ENCODE data around the gene NT5E. TPM values are rescaled to one million over a fixed set of nuclear protein-coding genes. Genes with fewer than 3 reads are reported as not detected.

NT5E gene
- total RNA-seq, 1 donor from 2014 or later: 4.7 TPM

DNA sequence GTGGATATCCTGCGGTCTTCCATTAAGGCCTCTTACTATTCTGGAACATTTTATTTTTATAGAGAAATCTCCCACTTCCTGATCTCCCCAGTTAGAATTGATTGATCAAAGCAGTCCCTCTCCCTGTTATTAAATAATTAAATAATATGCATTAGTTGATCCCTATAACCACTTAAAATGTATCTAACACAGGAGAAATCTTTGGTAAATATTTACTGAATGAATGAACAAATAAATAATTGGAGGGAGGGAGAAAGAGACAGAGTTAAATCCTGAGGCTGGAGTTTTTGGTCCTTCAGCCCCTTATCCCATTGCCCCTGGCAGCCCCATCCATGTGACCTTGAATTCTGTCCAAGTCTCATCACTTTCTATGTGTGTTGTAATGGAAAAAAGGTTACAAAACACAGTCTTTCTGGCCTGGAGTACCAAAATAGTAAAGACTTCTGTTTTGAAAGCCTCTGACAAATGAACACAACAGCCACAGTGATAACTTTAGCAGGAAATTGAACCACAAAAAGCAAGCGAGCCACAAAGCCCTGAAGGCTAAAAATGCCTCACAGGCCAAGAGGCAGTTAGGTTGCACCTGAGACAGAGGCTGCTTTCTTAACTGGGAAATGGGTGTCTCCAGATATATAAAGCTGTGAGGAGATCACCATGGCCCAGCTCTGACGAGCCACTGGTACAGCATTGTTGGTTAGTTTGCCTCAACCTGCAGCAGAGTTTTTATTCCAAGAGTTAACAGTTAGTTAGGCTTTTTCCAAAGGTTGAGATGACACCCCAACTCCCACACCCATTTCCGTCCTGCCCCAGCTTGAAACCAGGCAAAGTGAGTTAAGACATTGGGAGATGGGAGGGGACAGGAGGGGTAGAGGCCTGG, 11.3 kb downstream of the NT5E start:
- DNase-seq: no peak

DNA sequence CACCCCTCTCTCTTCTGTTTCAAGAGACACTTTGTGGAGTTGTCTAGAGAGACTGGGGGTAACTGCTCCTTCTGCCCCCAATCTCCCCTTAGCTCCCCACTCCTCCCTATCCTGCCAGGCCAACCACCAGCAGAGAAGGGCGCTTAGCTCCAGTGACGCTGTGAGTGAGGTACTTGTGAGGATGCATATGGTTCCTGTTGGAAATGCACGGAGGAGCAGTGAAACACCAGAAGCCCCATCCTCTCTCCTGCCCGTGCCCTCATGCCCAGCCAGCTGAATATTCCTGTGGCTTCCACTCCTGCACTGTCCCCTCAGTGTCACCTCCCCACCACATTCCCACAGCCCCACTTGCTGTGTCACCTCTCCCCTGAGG, 11.9 kb downstream of the NT5E start:
- DNase-seq: no peak

DNA sequence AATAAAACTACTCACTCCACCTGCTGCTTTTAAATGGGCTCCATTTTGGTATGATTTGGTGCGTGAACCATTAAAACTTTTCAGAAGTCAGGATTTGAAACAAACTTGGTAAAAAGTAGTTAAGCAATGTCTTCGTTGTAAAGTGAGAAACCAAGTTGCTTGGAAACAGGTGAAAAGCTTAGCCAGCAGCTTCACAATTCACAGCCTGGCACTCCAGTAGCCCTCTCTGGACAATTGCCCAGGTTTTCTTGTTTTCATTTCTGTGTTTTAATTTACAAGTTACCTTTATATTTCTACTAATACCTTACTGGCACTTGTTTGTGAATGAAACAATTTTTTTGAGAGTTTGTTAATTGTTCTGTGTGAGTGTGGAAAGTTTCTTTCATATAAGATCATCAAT, 12.8 kb downstream of the NT5E start:
- no peak for DNase-seq

DNA sequence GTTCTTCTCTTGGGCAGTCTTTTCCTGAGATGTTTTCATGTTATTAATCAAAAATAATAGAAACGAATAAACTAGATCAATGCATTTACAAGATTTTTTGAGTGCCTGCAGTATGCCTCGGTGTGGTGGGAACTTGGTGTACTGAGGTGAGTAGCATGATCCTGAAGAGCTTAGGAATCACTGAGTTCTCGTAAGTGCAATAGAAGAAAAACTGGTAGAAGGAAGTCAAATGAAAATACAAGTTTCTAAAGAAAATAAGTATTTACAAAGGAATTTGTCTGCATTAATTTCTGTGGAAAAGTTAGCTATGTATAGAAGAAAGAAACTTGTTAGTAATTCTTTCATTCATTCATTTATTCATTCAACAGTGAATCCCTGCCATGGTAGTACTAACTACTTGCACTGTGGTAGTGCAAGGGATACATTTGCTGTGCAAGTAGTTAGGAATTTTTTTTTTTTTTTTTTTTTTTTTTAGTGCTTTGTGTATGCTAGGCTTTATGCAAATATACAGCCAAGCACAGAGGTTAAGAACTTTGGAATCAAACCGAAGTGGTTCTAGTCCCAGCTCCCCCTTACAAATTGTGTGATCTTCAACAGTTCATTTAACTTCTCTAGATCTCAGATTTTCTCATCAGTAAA, 13.9 kb downstream of the NT5E start:
- no peak for DNase-seq

DNA sequence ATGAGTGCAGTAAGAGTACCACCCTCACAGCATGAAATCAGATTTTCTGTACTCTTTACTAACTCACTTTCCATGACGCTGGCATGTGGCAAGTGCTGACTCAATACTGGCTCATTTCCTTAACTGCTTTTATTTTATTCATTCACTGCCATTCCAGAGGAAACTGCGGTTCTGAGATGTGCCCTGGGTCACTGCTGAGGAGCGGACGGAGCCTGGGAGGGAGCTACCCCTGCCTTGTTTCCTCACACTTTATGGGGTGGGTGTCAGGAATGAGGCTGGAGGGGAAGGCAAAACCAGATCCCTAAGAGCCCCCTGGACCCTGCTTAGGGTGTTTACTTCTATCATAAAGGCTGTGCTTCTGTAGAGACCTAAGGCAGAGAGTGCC, 14.4 kb downstream of the NT5E start:
- no peak for DNase-seq

DNA sequence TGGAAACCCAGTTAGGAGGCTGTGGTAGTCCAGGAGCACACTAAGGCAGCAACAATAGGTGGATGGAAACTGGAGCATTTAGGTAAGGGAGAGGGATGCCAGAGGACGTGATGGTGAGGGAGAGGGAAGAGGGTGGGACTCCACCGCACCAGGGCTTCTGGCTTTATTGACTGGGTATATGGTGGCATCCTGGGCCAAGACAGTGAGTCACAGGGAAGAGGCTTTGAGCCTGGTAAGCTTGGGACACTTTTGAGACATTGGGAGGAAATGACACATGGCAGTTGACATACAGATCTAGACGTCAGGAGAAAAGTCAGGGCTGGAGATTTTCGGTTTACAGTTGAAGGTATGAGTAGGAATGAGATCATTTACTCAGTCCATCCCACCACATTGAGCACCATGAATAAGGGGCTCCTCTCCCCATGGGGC, 14.9 kb downstream of the NT5E start:
- no peak for DNase-seq

DNA sequence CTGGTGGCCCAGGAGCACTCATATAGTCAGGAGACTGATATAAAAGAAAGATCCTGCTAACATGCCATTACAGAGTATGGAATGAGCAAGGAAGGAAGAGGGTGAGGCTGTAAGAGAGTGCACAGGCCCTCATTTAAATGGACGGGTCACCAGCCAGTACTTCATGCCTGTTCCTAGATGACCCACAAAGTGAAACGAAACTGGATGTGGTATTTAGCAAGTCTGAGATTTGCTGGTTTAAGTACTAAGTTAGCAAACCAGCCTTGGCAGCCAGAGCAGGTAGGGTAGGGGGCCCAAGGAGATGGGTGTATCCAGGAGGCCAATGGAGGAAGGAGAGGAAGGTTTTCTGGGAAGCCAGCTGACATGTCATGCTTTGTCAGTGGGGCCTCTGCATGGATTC, 15.9 kb downstream of the NT5E start:
- DNase-seq: no peak

DNA sequence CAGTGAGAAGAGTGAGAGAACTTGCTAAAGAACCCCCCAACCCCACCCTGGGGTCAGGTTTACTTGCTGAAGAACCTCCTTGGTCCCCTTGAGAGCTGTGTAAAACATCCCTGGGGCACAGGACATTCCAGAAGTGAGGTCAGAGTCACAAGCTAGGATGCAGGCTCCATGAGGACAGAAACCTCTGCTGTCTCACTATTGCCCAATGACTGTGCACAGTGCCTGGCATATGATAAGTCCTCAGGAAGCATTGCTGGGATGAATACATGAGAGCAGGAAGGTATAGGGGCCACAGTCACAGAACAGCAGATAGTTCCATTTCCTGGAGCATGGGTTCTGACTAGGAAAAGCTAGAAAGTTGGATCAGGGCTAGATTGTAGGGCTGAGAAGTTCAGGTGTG, 18.4 kb downstream of the NT5E start:
- DNase-seq: no peak

DNA sequence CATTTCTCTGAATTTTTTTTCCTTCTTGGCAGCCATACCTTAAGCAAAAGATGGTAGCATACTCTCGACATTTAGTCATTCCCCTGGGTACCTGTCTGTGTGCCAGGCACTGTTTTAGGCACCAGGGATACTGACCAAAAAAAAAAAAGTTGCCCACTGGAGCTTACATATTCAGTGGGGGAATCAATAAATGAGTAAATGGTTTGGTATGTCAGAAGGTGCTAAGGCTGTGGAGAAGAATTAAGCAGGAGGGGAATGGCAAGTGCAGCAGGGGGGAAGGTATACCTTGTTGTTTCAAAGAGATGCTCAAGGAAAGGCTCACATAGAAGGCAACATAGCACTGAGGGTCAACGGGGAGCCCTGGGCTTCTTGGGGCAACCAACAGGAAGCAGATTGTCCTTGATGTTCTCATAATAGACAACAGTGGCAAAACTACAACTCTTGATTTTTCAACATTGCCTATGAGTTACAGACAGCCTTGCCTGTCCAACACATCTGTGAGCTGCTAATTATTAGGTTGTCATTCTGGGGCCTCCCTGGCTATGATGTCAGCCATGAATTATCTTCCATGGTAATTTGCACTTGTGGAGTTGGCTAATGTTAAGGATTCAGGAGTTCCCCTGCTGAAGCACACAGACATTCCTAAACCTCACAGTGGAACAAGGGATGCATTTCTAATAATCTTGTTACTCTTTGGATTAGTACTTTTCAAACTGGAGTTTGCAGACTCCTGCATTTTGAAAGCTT, 19.6 kb downstream of the NT5E start:
- no peak for DNase-seq

DNA sequence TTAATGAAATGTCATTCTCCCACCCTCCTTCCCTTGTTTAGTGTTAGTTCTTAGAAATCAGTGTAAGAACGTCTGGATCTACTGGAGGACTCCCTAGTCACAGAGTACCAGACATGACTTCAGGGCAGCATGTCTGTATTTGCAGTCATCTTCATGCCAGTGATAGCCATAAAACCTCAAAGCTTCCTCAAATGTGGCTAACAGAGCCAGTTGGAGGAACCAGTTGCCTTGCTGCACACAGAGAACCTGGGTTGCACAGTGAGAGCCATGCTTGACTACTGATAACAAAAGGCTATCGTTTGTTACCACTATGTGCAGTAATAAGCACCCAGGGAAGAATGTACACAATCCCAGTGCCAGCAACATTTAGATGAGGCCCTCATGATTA, 20.1 kb downstream of the NT5E start:
- DNase-seq: no peak

DNA sequence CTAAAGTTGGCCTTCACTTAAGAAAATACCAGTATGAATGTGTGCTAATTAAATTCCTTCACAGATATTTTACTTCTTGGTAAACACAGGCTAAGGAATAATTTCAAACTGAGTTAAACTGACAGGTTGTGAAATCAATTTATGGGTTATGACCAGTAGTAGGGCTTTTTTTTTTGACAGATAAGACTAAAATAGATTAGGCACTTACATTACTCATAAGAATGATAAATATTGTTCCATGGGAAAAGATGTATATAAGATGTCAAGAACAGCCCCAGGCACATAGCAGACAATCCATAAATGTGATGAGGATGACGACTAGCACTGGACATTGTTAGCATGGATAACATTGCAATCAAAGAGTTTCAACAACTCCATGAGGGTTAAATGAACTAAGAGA, 22.9 kb downstream of the NT5E start:
- DNase-seq: no peak

DNA sequence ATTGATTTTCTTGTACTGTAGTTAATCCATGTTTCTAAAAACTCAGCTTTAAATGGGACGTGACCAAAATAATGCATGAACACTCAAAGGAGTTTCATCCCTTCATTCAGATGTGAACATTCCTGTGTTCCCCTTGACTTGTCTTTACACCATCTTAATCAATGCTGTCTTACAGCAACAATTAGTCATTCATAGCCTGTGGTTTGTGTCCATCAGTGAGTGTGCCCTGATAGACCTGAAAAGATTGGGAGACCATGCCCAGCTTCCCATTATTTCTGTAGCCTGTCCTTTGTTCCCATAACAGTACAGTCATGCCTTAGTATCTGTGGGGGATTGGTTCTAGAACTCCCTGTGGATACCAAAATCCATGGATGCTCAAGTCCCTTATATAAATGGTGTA, 23.9 kb downstream of the NT5E start:
- no peak for DNase-seq

DNA sequence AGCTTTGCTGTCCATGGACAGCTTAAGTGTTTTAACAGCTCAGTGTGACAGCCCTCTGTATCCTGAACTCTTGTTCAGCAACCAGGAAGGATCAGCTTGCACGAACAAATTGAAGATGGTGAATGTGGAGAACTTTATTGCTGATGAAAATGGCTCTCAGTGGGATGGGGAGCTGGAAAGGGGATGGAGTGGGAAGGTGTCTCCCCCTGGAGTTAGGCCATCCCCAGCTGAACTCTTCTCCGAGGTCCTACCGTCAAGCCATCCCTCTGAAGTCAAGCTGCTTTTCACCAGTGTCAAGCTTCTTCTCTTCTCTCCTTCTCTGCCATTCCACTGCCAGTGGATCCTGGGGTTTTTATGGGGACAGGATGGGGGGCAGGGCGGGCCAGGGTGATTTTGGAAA, 26.6 kb downstream of the NT5E start:
- DNase-seq: no peak

DNA sequence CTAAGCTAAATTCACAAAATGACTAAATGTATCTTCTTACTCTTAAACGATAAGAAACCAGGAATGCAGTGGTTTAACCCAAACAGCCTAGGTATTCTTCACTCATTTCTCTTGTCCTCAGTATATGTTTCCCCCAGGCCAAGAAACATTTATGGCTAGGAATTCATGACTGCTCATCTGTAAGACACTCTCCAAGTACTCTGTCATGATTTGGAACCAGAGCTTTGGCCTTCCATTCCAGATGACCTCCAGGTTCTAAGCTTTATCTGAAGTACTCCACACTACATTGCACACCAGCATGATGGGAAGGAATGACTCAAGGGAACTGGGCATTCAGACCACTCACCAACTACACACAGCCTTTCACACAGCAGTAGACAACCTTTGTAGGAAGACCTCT, 29.3 kb downstream of the NT5E start:
- no peak for DNase-seq

DNA sequence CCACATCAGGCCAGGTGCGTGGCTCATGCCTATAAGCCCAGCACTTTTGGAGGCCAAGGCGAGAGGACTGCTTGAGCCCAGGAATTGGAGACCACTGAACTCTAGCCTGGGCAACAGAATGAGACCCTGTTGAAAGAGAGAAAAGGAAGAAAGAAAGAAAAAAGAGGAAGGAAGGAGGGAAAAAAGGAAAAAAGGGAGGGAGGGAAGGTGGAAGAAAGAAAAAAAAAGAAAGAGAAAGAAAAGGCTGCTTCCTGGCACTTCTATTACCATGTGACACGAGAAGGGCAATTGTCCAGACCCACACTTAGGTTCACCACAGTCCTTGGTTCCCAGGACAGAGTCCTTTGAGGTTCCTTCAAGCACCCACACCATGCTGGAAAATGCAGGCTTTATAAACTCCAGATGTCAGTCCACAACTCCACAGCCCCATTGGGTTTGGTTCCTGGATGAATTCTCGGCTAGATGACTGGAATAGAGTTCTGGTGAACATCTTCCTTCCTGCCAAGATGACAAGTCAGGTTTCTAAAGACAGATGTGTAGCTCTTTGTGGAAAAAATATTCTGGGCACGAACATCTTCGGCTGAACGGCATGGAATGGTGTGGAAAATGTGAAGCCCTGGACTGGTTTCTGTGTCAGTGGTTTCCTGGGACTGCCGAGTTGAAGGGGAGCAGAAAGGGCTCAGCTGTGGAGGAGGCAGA, 32.5 kb downstream of the NT5E start:
- no peak for DNase-seq

DNA sequence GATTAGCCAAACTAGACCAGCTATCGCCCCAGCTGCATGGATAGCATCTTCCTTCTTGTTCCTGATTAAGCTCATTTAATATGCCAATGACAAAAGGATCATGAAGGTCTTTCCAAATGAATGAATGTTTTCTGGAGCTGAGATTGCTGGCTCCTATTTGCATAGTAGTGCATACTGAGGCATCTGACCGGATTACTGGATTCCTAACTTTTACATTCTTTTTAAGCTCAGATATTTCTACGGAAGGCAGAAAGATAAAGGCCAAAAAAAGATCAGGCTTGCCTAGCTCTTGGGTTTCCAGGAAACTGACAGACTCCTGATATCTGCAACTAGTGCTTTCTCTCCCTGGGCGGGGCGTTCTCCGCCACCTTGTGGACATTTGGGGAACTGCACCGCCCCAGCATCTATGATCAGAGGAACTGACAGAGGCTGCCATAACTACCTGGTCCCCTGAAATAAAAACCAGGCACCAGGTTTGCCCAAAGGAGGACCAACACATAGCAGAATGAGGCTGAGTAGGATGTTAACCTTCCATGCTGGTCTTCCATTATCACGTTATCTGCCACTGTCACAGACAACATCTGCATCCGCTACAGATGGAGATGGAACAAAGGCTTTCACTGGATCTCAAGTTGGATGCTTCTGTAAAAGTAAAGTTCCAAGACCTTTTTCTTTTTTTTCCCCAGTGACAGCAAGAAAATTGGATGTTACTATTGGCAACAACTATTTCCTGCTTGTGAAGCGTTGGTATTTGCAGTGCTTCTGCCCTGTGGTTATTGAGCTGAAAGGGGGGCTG, 33.2 kb downstream of the NT5E start:
- peak; percentile 50 for DNase-seq

DNA sequence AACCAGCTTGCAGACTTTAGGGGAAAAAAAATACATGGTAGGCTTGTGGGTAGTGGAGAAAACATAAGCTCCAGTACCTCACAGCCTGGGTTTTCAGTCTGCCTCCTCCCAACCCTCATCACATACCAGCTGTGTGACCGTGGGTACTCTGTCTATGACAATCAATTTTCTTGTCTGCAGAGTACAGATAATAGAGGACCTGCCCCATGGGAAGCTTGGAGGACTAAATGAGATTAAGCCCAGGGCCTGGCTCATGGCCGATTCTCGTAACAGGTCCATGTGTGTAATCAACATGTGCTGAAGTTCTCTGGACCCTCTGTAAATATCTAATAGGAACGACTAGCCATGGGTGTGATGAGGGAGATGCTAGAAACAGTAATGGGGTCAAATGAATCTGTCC, 34.0 kb downstream of the NT5E start:
- DNase-seq: no peak

DNA sequence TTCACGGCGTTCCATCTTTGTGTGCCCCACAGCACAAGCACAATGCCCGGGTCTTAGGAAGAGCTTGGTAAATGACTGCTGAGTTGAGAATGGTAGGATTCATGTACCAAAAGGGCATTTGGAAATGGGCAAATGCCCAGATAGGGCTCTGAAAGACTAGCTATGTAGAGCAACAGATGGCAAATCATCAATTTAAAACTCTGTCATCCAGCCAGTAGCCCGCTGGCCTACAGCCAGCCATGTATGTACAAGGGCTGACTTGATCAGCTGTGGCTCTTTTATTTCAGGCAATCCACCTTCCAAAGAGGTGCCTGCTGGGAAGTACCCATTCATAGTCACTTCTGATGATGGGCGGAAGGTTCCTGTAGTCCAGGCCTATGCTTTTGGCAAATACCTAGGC, 35.1 kb downstream of the NT5E start:
- DNase-seq: no peak

DNA sequence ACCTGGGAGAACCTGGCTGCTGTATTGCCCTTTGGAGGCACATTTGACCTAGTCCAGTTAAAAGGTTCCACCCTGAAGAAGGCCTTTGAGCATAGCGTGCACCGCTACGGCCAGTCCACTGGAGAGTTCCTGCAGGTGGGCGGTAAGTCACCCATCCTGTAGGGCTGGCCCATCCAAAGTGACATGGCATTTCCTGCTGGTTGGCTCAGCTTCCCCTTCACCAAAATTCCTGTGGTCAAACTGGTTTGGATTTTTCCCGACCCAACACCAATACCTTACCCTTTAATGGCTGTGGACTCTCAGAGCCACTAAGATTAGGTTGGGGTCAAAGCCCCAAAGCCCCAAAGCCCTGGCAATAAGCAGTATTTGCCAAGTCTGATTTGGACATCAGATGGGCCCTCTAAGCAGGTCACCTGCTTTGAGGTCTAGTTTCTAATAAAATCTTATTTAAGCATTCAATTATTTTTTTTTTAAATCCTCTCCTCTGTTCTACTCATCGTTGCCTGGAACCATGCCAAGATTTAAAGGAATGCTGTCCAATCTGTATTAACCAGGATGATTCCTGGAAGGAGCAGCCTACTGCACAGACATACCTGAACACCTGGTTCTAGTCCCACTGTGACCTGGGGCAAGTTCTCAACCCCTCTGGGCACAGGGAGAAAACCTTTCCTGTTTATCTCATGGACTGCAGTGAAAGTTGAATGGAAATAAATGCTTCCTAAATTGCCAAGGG, 40.8 kb downstream of the NT5E start:
- DNase-seq: no peak

DNA sequence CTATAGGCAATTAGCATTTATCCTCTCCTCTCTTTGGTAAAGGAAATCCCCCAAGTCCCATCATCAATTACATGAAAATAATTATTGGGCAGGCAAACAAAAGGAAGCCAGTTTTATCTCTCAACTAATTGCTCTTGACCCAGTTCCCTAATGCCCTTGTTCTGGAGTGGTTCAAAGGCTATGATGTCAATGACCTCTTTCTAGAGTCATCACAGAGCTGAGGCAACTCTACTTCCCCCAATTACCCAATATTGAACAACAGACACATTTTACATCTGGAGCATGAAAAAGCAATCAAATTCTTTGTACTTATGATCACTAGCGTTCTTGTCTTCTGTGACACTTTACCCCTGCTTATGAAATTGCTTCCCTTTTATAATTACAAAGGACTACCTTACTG, 43.5 kb downstream of the NT5E start:
- no peak for DNase-seq
